H1 (cell line): ENCODE measurements around the gene CD164. TPM values are rescaled to one million over a fixed set of nuclear protein-coding genes. Genes with fewer than 3 reads are reported as not detected.
A peak's percentile ranks its signal among the peaks of the same experiment; 100 is the strongest.

Experiments
- CTCF ChIA-PET: fragments of 300-600 bp; sonication (Branson Sonifier 250); formaldehyde crosslinking; loops from one replicate; lab custom pipeline; 2021; ENCODE audit not compliant: partially characterized antibody; lab: Charles Lee
- POLR2A ChIA-PET: fragments of 300-600 bp; sonication (Branson Sonifier 250); formaldehyde crosslinking; loops from one replicate; lab custom pipeline; 2021; ENCODE audit warnings: inconsistent platforms; ENCODE audit not compliant: partially characterized antibody; lab: Charles Lee
- DNase-seq, 2 experiments: peaks; one replicate each; pipeline versions ENCODE4 v3.0.0 to v3.0.0-alpha.2; 2010 to 2022; ENCODE audit warnings: low spot score in 2 of 2, low read depth in 1 of 2, mixed read lengths in 1 of 2
- FAIRE-seq: peaks from 2 replicates; lab custom pipeline; 2011; peaks lifted over from hg19 to GRCh38; lab: Jason Lieb, UNC
- H2AFZ ChIP-seq: 2 replicates; pipeline ENCODE4 v1.8.1; 2012; ENCODE audit warnings: low read length, inconsistent platforms
- H2AK5ac ChIP-seq: 2 replicates; pipeline ENCODE4 v1.6.1; 2013; ENCODE audit warnings: low read depth, low read length
- H2BK120ac ChIP-seq: replicated peaks from 2 replicates; pipeline ENCODE3; 2013; ENCODE audit warnings: low read depth, low read length, inconsistent platforms
- H2BK12ac ChIP-seq: 2 replicates; pipeline ENCODE4 v1.6.1; 2013; ENCODE audit warnings: low read depth, low read length
- H2BK15ac ChIP-seq: 2 replicates; pipeline ENCODE4 v1.6.1; 2013; ENCODE audit warnings: low read length
- H2BK20ac ChIP-seq: 2 replicates; pipeline ENCODE4 v1.6.1; 2013; ENCODE audit warnings: low read length
- H2BK5ac ChIP-seq: 2 replicates; pipeline ENCODE4 v1.6.1; 2013; ENCODE audit warnings: low read depth, low read length
- H3K14ac ChIP-seq: 2 replicates; pipeline ENCODE4 v1.6.1; 2013; ENCODE audit warnings: inconsistent platforms; ENCODE audit not compliant: insufficient read length
- H3K18ac ChIP-seq: 2 replicates; pipeline ENCODE4 v1.6.1; 2013; ENCODE audit warnings: low read length; ENCODE audit errors: extremely low read depth
- H3K23ac ChIP-seq: 2 replicates; pipeline ENCODE4 v1.6.1; 2013; ENCODE audit warnings: inconsistent platforms; ENCODE audit not compliant: insufficient read length
- H3K23me2 ChIP-seq: 2 replicates; pipeline ENCODE4 v1.6.1; 2013; ENCODE audit warnings: low read depth, low read length
- H3K27ac ChIP-seq: 2 replicates; pipeline ENCODE4 v1.6.1; 2011; ENCODE audit warnings: low read depth, low read length, inconsistent platforms
- H3K27me3 ChIP-seq, 4 experiments: replicated peaks in 1 of 4; 1 replicate in 1 of 4; 2 replicates in 3 of 4; pipeline versions ENCODE4 v1.6.1 to v1.8.1; 2011 to 2013; ENCODE audit warnings: low read length in 3 of 4, mild to moderate bottlenecking in 3 of 4, inconsistent platforms in 2 of 4, mixed read lengths in 2 of 4, moderate library complexity in 1 of 4; ENCODE audit not compliant: control insufficient read depth in 3 of 4, insufficient read depth in 3 of 4; ENCODE audit errors: extremely low read depth in 1 of 4
- H3K36me3 ChIP-seq, 4 experiments: 2 replicates each; pipeline versions ENCODE4 v1.6.1 to v1.8.1; 2011 to 2013; ENCODE audit warnings: mild to moderate bottlenecking in 4 of 4, low read length in 3 of 4, moderate library complexity in 2 of 4, control low read depth in 1 of 4, inconsistent platforms in 1 of 4; ENCODE audit not compliant: insufficient read depth in 4 of 4, control insufficient read depth in 2 of 4
- H3K4ac ChIP-seq: replicated peaks from 2 replicates; pipeline ENCODE3; 2013; ENCODE audit warnings: low read length, low read depth, mixed read lengths, inconsistent platforms; ENCODE audit not compliant: insufficient read length
- H3K4me1 ChIP-seq, 4 experiments: replicated peaks in 1 of 4; 1 replicate in 1 of 4; 2 replicates in 3 of 4; pipeline versions ENCODE4 v1.6.1 to v1.8.1; 2011 to 2013; ENCODE audit warnings: low read length in 3 of 4, inconsistent platforms in 2 of 4, mixed read lengths in 1 of 4; ENCODE audit not compliant: insufficient read depth in 4 of 4, control insufficient read depth in 3 of 4
- H3K4me2 ChIP-seq, 2 experiments: 2 replicates each; pipeline versions ENCODE4 v1.6.1 to v1.8.1; 2011 to 2013; ENCODE audit warnings: low read depth in 2 of 2, low read length in 2 of 2, control low read depth in 1 of 2, inconsistent platforms in 1 of 2, mild to moderate bottlenecking in 1 of 2; ENCODE audit not compliant: insufficient read depth in 1 of 2
- H3K4me3 ChIP-seq, 4 experiments: fragments of 200-600, 300-600 bp in 1 of 4; sonication (generic), shearing (Covaris generic), sonication (Bioruptor Twin) in 1 of 4; 2 replicates each; pipeline versions ENCODE4 v1.5.1 to v1.8.1; 2011 to 2016; ENCODE audit warnings: low read length in 4 of 4, low read depth in 3 of 4, control low read depth in 2 of 4, inconsistent platforms in 2 of 4, mild to moderate bottlenecking in 2 of 4, mixed read lengths in 1 of 4, moderate library complexity in 1 of 4; ENCODE audit not compliant: insufficient read depth in 2 of 4; ENCODE audit errors: extremely low read depth in 1 of 4
- H3K56ac ChIP-seq: replicated peaks from 2 replicates; pipeline ENCODE3; 2013; ENCODE audit warnings: low read depth, mild to moderate bottlenecking, mixed read lengths, low read length, inconsistent platforms; ENCODE audit not compliant: insufficient read length
- H3K79me1 ChIP-seq: 2 replicates; pipeline ENCODE4 v1.6.1; 2013; ENCODE audit warnings: low read depth, low read length, control low read depth
- H3K79me2 ChIP-seq, 2 experiments: 2 replicates each; pipeline versions ENCODE4 v1.6.1 to v1.8.1; 2012 to 2013; ENCODE audit warnings: low read length in 2 of 2, mild to moderate bottlenecking in 2 of 2, inconsistent platforms in 1 of 2; ENCODE audit not compliant: insufficient read depth in 2 of 2, control insufficient read depth in 1 of 2
- H3K9ac ChIP-seq, 4 experiments: replicated peaks in 1 of 4; 1 replicate in 1 of 4; 2 replicates in 3 of 4; pipeline versions ENCODE4 v1.6.1 to v1.8.1; 2011 to 2013; ENCODE audit warnings: low read depth in 3 of 4, low read length in 3 of 4, control low read depth in 2 of 4, mild to moderate bottlenecking in 2 of 4, moderate library complexity in 2 of 4, inconsistent platforms in 1 of 4; ENCODE audit errors: extremely low read depth in 1 of 4
- H3K9me3 ChIP-seq, 2 experiments: 2 replicates each; pipeline versions ENCODE4 v1.6.1 to v1.8.1; 2012 to 2013; ENCODE audit warnings: mild to moderate bottlenecking in 2 of 2, moderate library complexity in 2 of 2, control low read depth in 1 of 2, inconsistent platforms in 1 of 2, low read depth in 1 of 2, low read length in 1 of 2, mixed read lengths in 1 of 2; ENCODE audit not compliant: insufficient read depth in 2 of 2
- H4K20me1 ChIP-seq, 2 experiments: replicated peaks in 1 of 2; 2 replicates each; pipeline versions ENCODE3 to v1.8.1; 2011 to 2013; ENCODE audit warnings: inconsistent platforms in 2 of 2, low read length in 2 of 2, mild to moderate bottlenecking in 1 of 2; ENCODE audit not compliant: insufficient read depth in 2 of 2, control insufficient read depth in 1 of 2
- H4K5ac ChIP-seq: 2 replicates; pipeline ENCODE4 v1.6.1; 2013; ENCODE audit warnings: low read length, low read depth, mixed read lengths, inconsistent platforms; ENCODE audit not compliant: insufficient read length
- H4K8ac ChIP-seq: 2 replicates; pipeline ENCODE4 v1.8.0; 2013; ENCODE audit warnings: mild to moderate bottlenecking, moderate library complexity, low read length, inconsistent platforms; ENCODE audit not compliant: insufficient read depth; ENCODE audit errors: extremely low read depth
- H4K91ac ChIP-seq: replicated peaks from 2 replicates; pipeline ENCODE3; 2013; ENCODE audit warnings: low read length, mixed read lengths, inconsistent platforms; ENCODE audit not compliant: insufficient read length
- CREB1 ChIP-seq: IDR thresholded peaks from 2 replicates; pipeline ENCODE4 v1.6.1; 2012; ENCODE audit warnings: inconsistent platforms
- EZH2 ChIP-seq: fragments of 200-600 bp; sonication (generic); IDR thresholded peaks from 2 replicates; pipeline ENCODE4 v1.7.1; 2012; ENCODE audit warnings: low read depth, mild to moderate bottlenecking, moderate library complexity, low read length, inconsistent platforms; ENCODE audit not compliant: severe bottlenecking
- MAFK ChIP-seq: IDR thresholded peaks from 2 replicates; pipeline ENCODE4 v1.6.1; 2012; ENCODE audit warnings: low read depth, mild to moderate bottlenecking, improper control_type of control experiment, low read length
- NANOG ChIP-seq: IDR thresholded peaks from 2 replicates; pipeline ENCODE4 v1.6.1; 2011; ENCODE audit warnings: low read length, low read depth, mild to moderate bottlenecking, inconsistent platforms; ENCODE audit not compliant: insufficient read depth, poor library complexity, severe bottlenecking
- RXRA ChIP-seq: IDR thresholded peaks from 2 replicates; pipeline ENCODE4 v1.6.1; 2011; ENCODE audit warnings: low read depth, mild to moderate bottlenecking, low read length, moderate library complexity; ENCODE audit not compliant: insufficient read depth
- WGBS, 2 experiments: shearing (Covaris generic) in 1 of 2; methylation state at CpG; one replicate each; pipeline versions ENCODE4 v1.1.6 to v1.1.7; 2013 to 2015; ENCODE audit warnings: low lambda C conversion rate in 2 of 2, mixed read lengths in 2 of 2, inconsistent platforms in 1 of 2, low coverage in 1 of 2, missing lambda C conversion rate in 1 of 2; ENCODE audit not compliant: insufficient replicate concordance in 2 of 2, insufficient coverage in 1 of 2, insufficient read length in 1 of 2; ENCODE audit errors: extremely low coverage in 1 of 2, missing lambda C conversion rate in 1 of 2; 5-methylcytosine and 5-hydroxymethylcytosine counted together
- long read RNA-seq, 2 experiments: library from RNA in 1 of 2; library from capped mRNA in 1 of 2; stranded (forward); transcript quantifications; one replicate each; pipeline ENCODE4 v2.0.0, GENCODE V29; 2021; ENCODE audit warnings: inconsistent platforms in 1 of 2
- polyA minus RNA-seq, 3 experiments: library from RNA; depleted of rRNA, polyadenylated mRNA; stranded (reverse); fragments of >200 nt; gene quantifications; 1 replicate in 2 of 3; 2 replicates in 1 of 3; pipeline ENCODE4 v1.2.3, GENCODE V29; 2011
- polyA plus RNA-seq, 7 experiments: library from polyadenylated mRNA; depleted of rRNA in 3 of 7; stranded (reverse) in 5 of 7; unstranded in 2 of 7; fragments of >200 nt in 5 of 7; fragments of 200-250 nt in 2 of 7; gene quantifications; 1 replicate in 5 of 7; 2 replicates in 1 of 7; 4 replicates in 1 of 7; pipeline versions ENCODE4 v1.2.1 to v1.2.3, GENCODE V29; 2011 to 2013; ENCODE audit warnings: missing spikeins in 2 of 7, mixed read lengths in 2 of 7
- total RNA-seq: library from RNA; stranded (reverse); fragmentation: NEBNext Ultra II Directional; extraction: Animal tissue kit (Norgen Biotek cat#: 25700); gene quantifications from 2 replicates; pipeline ENCODE4 v1.2.1, GENCODE V29; 2021

Gene CD164
- 90.1 and 94.3 TPM in 2 replicates for total RNA-seq
- polyA plus RNA-seq (2011; rRNA removed), result 49.1 and 69.3 TPM in 2 replicates
- polyA plus RNA-seq (2011; cell fraction: cytosol; rRNA removed), result 63.1 TPM
- 65.1 TPM for polyA plus RNA-seq (2011; cell fraction: nucleus; rRNA removed)
- polyA plus RNA-seq (2012, experiment 1 of 2), result 41.5 to 82.8 TPM (median 60.4 TPM) in 4 replicates
- 10.3 TPM for polyA plus RNA-seq (2012, experiment 2 of 2)
- polyA plus RNA-seq (2013, experiment 1 of 2), result 105 TPM
- 110 TPM for polyA plus RNA-seq (2013, experiment 2 of 2)
- 92.1 and 121 TPM in 2 replicates for polyA minus RNA-seq (2011; rRNA and poly(A)+ RNA removed)
- polyA minus RNA-seq (2011; cell fraction: cytosol; rRNA and poly(A)+ RNA removed), result 126 TPM
- polyA minus RNA-seq (2011; cell fraction: nucleus; rRNA and poly(A)+ RNA removed), result 78.8 TPM
- long read RNA-seq, experiment 1, transcript CD164-202 (6 exons, 3,365 nt), result major isoform, 48 of 105 reads
- long read RNA-seq, experiment 1, transcript CD164-203 (5 exons, 2,936 nt), result minor isoform, 10 of 105 reads
- long read RNA-seq, experiment 1, partial matches to known transcripts, result 37 of 105 reads
- long read RNA-seq, experiment 1, other reads (novel, unspliced or antisense), result 7 of 105 reads
- long read RNA-seq, experiment 2, transcript CD164-202 (6 exons, 3,365 nt), result major isoform, 53 of 69 reads
- long read RNA-seq, experiment 2, transcript CD164-203 (5 exons, 2,936 nt), result minor isoform, 14 of 69 reads
- long read RNA-seq, experiment 2, partial matches to known transcripts, result 0 of 69 reads
- long read RNA-seq, experiment 2, other reads (novel, unspliced or antisense), result 0 of 69 reads

DNA sequence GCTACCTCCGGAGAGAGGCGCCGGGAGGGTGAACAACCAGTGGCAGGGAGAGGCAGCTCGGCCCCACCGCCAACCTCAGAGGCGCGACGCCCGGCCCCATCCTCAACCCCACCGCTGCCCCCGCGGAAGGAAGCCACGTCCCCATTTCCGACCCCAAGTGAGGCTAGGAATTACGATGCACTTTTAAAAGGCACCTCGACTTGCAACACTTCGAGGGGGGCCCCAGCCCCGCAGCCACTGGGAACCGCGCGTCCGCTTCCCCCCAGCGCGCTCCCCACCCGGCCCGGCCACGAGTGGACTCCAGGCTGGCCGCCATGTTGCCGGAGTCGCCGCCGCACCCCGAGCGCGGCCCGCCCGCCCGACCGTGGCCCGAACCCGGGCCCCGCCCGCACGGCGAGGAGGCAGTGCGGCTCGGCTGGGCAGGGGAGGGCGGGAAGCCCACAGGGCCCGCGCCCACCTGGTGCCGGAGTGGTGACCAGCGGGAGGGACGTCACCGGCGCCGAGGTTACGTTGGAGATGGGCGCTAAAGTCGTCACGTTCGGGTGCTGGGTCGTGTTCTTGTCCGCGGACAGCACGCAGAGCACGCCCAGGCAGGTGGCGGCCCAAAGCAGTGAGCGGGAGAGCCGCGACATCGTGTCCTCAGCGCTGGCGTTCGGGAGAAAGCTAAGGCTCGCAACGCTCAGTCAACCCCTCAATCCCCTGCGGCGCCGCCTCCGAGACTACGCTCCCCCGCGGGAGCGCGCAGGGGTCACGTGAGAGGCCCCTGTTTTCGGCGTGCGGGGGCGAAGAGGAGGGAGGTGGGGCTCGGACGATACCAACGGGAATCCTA, at the start of gene CD164:
Gene CD164 (minus strand): TSS at position 721 of the 829 bp plus-strand sequence. CDS start 89 bp downstream, at position 632.
- Histone ChIP-seq H3K9ac (peak within 1 kb of the TSS; percentile 97 to 100 (median 100)), H3K9me3 (no peaks in the 10 kb centered on the region), H2AK5ac (no peak within 1 kb of the TSS), H3K56ac (peak within 1 kb of the TSS; percentile 99), H2BK5ac (peak within 1 kb of the TSS; percentile 100), H2BK15ac (peak within 1 kb of the TSS; percentile 99; the same call in 1 of the 2 replicates), H3K79me1 (no peaks in the 10 kb centered on the region), H2BK12ac (peak within 1 kb of the TSS; percentile 100), H4K20me1 (peaks cover 5 to 7% of the 10 kb centered on the region in 2 experiments), H3K4me2 (peak within 1 kb of the TSS; percentile 79 to 97), H3K18ac (peak within 1 kb of the TSS; percentile 100), H2BK120ac (peak within 1 kb of the TSS; percentile 99), H4K8ac (peak within 1 kb of the TSS; percentile 100), H3K27ac (peak within 1 kb of the TSS; percentile 100), H2AFZ (peak within 1 kb of the TSS; percentile 99), H3K14ac (peak within 1 kb of the TSS; percentile 62), H3K23ac (no peak within 1 kb of the TSS), H3K4ac (peak within 1 kb of the TSS; percentile 98), H4K5ac (peak within 1 kb of the TSS; percentile 100), H3K23me2 (peaks cover 2% of the 10 kb centered on the region; the same call in 1 of the 2 replicates), H3K4me3 (peak within 1 kb of the TSS; percentile 67 to 94 (median 80)), H2BK20ac (peak within 1 kb of the TSS; percentile 100; the same call in 1 of the 2 replicates), H3K4me1 (peaks cover 0 to 5% (median 0%) of the 10 kb centered on the region in 4 experiments; a peak in 2 of 7 replicates), H3K27me3 (no peaks in the 10 kb centered on the region), H4K91ac (peak within 1 kb of the TSS; percentile 100), H3K79me2 (peaks cover 20 to 48% of the 10 kb centered on the region in 2 experiments), H3K36me3 (peaks cover 2 to 16% (median 6%) of the 10 kb centered on the region in 4 experiments; a peak in 5 of 8 replicates)
- ChIA-PET CTCF (interaction anchor here (1.0 to 5.8 kb wide), 9 partner anchors 9 to 194 kb away, joined by 3 to 62 read pairs (median 5); no protein-coding TSS in a partner anchor), POLR2A (interaction anchor here (0.6 to 3.2 kb wide), 18 partner anchors 9 to 287 kb away, joined by 3 to 20 read pairs (median 4); partner anchors contain the start of genes CEP57L1, PPIL6, SESN1 and SMPD2)
- FAIRE-seq (no peak), DNase-seq (peak in 1 of 2 experiments; percentile 75)
- 1% methylated on average over 62 of the region's 93 CpGs; no CpG with 5 or more reads in 1 of the 2 experiments for WGBS, 2 experiments
- TF ChIP-seq MAFK (no peak), CREB1 (peak; percentile 90), EZH2 (no peak), NANOG (no peak), RXRA (no peak)
